GM21529 (cell line): Measurements from ENCODE around the gene SUSD4.
"Not testable (repeated sequence)": the region's sequence is repeated elsewhere in the genome, so short reads cannot be mapped to it uniquely, and the experiment has no call there.

ENCODE experiments used
- ATAC-seq: cut with Tn5 transposase; IDR thresholded peaks from one replicate; pipeline ENCODE4 v1.9.1; 2021; ENCODE audit not compliant: unreplicated experiment

The SUSD4 gene

GRCh38 chr1:223299553-223299952 lies 64.4 kb downstream of the SUSD4 start:
- no peak for ATAC-seq

DNA sequence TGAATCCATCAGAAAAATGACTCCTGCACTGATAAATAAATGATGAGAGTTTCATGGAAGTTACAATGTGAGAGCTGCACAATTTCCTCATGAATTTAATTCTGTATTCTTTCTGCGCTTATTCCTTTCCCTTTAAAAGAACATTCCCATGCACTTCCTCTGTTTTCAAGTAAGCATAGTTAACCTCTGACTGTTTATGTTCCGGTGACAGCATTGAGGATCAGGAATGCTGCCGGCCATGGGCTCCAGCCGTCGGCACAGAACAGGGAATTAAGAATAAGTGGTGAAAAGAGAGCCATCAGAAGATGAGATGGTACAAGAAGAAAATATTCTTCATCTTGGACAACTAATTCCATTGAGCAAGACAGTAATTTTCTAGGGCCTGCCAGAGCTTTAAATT lies 65.3 kb downstream of the SUSD4 start:
- ATAC-seq, result no peak

- ATAC-seq, result no peak
Measured at GRCh38 chr1:223297800-223298199, 66.2 kb downstream of the SUSD4 start.

DNA sequence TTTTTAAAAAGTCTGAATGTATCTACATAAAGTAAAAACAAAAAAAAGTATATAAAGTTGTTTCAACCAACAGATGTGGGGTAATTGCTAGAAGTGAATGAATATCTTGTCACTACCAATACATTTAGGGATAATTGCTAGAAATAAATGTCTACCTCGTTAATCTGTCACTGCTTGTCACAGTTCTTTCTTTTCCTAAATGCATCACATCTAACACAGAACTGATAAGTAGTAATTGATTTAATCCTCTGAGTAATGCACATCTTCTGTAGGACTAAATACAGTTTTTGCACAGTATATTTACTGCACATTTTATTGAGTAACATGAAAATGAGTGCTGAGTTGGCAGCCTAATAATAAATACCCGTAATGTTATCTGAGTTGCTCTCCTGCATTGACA lies 72.2 kb downstream of the SUSD4 start:
- no peak for ATAC-seq

GRCh38 chr1:223290397-223290796 lies 73.6 kb downstream of the SUSD4 start:
- ATAC-seq, result no peak

DNA sequence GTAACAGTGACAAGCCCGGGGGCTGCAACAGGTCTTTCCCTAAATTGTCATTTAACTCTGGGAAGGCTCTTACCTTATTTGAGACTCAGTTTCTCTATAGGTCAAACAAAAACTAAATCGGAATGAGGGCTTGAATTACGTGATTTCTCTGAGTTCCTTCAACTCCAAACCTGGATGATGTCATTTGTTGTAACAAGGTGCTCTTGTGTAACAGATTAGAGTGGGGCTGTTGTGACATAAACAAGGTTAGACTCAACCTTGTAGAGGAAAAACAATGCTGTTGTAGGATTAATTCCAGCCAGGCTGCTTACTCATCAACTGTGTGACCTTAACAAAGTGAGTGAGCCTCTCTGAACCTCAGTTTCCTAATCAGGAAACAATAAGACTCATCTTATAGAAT lies 74.4 kb downstream of the SUSD4 start:
- no peak for ATAC-seq

DNA sequence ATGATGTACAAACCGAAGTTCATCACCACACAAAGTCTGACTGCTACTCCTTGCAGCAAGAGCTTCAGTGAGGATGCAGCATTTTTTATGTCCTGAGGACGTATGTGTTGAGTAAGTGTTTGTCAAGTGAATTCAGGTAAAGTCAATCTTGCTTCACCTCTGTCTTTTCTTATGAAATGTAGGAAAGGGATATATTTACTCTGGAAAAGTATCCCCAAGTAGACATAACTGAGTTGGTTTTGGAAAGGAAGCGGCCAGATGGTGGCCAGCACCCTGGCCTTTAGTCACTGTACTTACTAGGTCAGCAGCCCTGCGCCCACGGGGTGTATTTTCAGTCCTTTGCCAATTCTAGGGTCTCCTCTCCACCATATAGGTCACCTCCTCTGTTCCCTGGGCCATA lies 75.2 kb downstream of the SUSD4 start:
- ATAC-seq, result no peak

- no peak for ATAC-seq
Measured at GRCh38 chr1:223285452-223285851, 78.5 kb downstream of the SUSD4 start.

DNA sequence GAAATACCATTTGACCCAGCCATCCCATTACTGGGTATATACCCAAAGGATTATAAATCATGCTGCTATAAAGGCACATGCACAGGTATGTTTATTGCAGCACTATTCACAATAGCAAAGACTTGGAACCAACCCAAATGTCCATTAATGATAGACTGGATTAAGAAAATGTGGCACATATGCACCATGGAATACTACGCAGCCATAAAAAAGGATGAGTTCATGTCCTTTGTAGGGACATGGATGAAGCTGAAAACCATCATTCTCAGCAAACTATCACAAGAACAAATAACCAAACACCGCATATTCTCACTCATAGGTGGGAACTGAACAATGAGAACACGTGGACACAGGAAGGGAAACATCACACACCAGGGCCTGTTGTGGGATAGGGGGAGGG lies 80.3 kb downstream of the SUSD4 start:
- not testable (repeated sequence) for ATAC-seq

- not testable (repeated sequence) for ATAC-seq
Measured at GRCh38 chr1:223278311-223278710, 85.7 kb downstream of the SUSD4 start.

DNA sequence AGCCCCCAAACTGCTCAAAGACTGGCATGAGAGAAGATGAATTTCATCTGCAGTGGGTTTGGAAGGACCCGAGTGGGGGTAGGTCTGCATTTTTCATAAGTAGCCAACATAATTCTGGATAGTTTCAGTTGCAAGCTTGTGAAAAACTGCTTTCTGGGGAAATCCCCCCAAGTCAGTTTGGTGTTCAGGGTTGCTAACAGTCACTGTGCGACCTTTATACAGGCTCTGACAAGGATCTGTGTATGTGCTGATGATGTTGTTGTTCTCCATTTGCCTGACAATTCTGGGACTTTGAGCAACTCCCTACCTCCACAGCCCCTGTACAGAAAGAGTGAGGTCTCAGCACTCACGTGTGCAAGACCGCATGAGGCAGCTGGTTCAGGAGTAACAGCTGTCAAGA lies 87.9 kb downstream of the SUSD4 start:
- ATAC-seq, result no peak

GRCh38 chr1:223273511-223273910 lies 90.5 kb downstream of the SUSD4 start:
- ATAC-seq, result no peak

DNA sequence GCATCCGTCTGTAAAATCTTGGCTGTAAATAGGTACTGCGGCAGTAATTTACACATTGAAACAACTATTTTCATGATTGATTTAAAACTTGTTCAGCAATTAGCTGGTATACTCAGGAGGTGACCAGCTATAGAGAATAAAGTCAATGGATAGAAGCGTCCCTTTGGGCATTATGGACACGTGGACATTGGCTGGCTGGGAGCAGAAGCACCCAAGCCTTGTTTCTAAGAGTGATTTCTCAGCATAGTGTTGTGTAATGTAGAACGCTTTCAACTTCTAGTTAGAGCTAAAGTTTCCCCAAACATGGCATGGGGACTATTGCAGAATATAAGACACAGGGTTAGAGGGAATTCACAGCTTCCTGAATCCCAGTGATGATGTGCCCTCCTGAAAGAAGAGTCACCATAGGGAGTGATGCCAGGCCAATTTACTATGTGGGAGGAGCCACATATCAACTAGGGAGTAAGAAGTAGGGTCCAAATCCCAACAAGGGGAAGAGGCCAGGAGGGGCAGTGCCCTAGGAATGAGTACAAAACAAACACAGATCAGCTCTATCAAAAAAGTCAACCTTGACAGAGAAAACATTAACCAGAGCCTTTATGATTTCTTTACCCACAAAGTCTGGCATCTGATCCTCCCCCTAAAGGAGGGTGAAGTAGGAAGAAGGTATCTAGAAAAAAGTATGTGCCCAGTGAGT lies 92.7 kb downstream of the SUSD4 start:
- no peak for ATAC-seq

DNA sequence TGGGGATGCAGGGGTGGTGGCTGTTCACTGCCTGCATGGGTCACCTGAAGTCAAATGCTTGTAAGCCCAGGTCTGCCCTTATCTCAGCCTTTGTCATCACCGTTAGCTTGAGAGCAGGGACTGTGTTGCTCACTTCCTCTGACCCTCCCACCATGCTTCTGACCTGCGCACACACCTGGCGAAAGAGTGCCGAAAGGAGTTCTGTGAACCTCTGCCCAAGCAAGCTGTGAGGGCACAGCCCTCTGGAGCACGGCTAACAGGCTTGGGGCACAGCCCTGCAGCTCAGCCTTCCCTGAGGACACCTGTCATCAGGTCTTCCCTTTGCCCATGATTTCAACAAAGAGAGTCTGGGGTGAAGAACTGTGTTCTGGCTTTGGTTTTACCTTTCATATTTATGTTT lies 93.8 kb downstream of the SUSD4 start:
- no peak for ATAC-seq

DNA sequence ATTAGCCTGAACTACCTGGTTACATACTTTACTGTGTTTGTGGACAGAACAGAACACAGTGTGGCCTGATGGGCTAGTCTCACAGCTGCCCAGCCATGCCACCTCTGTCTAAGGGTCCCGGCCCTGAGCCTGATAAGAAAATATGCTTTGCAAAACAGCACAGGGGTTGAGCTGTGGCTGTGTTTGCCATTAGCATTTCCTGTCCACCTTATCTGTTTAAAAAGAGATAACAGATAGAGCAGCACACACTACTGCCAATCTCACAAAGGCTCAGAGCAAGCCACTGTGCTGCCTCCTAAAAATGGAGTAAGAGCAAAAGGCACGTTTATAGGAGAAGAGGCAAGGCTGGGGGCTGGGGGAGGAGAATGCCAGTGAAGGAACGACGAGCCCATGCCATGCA lies 95.0 kb downstream of the SUSD4 start:
- ATAC-seq, result no peak

- ATAC-seq, result no peak
Measured at GRCh38 chr1:223266632-223267172, 97.3 kb downstream of the SUSD4 start.

GRCh38 chr1:223264983-223265908 lies 98.7 kb downstream of the SUSD4 start:
- ATAC-seq, result no peak

- ATAC-seq, result no peak
Measured at GRCh38 chr1:223264529-223264928, 99.4 kb downstream of the SUSD4 start.

- ATAC-seq, result no peak
Measured at GRCh38 chr1:223261914-223262313, 102.1 kb downstream of the SUSD4 start.

DNA sequence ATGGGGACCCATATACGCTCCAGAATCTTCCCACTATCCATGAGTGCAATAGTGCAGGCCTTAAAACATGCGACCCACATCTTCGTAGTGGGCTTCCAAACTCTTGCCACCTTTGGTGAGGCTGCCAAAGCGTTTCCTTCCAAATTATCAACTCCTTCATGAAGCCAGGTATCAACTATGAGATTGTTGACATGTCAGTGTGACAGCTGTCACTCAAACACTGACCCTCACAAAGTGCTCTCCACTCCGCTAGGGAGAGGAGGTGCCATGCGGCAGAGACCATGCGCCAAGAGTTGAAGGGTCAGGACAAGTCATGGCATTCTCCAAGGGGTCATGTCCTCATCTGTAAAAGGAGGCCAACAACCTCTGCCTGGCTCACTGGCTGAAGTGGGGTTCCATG lies 103.3 kb downstream of the SUSD4 start:
- no peak for ATAC-seq

- no peak for ATAC-seq
Measured at GRCh38 chr1:223259462-223259861, 104.5 kb downstream of the SUSD4 start.

DNA sequence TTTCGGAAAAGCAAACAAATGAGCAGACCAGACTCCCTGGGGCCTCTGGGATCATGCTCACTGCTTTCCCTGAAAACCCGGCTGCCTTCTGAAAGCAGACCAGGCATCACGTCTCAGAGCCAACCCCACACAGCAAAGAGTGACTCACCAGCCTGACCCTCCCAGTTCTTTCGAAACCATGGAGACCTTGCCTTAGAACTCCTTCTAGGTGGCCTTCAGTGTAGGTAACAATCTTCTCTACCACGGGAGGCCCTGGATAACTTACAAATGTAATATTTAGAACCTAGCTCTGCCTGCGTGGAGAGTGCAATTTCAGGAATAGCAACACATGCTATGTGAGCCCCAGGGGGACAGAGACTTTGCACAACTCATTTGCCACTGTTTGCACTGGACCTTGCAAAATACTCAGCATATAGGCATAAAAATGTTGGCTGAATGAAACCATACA lies 105.2 kb downstream of the SUSD4 start:
- no peak for ATAC-seq
